Measurements from ENCODE around the gene SPATA12. TPM values are rescaled to one million over a fixed set of nuclear protein-coding genes. Genes with fewer than 3 reads are reported as not detected.

Gene SPATA12
- total and polyA plus RNA-seq, 2 of the 8 experiments (the other 6 are each of a cell fraction or from before 2014, with no cell fraction given): 0.19 to 0.97 TPM

- TF ChIP-seq CHD1 (IDR thresholded peaks at IDR 0.05; ENCODE audit: low read depth, low read length) (no peak), RXRA (IDR thresholded peaks at IDR 0.05; ENCODE audit: insufficient read depth, low read depth, low read length) (no peak), RFX5 (IDR thresholded peaks at IDR 0.05; ENCODE audit: borderline replicate concordance, low read depth, low read length) (no peak), SAP30 (IDR thresholded peaks at IDR 0.05; ENCODE audit: insufficient read depth, insufficient replicate concordance, low read length) (no peak)
- TF ChIP-seq, protein P1, sequence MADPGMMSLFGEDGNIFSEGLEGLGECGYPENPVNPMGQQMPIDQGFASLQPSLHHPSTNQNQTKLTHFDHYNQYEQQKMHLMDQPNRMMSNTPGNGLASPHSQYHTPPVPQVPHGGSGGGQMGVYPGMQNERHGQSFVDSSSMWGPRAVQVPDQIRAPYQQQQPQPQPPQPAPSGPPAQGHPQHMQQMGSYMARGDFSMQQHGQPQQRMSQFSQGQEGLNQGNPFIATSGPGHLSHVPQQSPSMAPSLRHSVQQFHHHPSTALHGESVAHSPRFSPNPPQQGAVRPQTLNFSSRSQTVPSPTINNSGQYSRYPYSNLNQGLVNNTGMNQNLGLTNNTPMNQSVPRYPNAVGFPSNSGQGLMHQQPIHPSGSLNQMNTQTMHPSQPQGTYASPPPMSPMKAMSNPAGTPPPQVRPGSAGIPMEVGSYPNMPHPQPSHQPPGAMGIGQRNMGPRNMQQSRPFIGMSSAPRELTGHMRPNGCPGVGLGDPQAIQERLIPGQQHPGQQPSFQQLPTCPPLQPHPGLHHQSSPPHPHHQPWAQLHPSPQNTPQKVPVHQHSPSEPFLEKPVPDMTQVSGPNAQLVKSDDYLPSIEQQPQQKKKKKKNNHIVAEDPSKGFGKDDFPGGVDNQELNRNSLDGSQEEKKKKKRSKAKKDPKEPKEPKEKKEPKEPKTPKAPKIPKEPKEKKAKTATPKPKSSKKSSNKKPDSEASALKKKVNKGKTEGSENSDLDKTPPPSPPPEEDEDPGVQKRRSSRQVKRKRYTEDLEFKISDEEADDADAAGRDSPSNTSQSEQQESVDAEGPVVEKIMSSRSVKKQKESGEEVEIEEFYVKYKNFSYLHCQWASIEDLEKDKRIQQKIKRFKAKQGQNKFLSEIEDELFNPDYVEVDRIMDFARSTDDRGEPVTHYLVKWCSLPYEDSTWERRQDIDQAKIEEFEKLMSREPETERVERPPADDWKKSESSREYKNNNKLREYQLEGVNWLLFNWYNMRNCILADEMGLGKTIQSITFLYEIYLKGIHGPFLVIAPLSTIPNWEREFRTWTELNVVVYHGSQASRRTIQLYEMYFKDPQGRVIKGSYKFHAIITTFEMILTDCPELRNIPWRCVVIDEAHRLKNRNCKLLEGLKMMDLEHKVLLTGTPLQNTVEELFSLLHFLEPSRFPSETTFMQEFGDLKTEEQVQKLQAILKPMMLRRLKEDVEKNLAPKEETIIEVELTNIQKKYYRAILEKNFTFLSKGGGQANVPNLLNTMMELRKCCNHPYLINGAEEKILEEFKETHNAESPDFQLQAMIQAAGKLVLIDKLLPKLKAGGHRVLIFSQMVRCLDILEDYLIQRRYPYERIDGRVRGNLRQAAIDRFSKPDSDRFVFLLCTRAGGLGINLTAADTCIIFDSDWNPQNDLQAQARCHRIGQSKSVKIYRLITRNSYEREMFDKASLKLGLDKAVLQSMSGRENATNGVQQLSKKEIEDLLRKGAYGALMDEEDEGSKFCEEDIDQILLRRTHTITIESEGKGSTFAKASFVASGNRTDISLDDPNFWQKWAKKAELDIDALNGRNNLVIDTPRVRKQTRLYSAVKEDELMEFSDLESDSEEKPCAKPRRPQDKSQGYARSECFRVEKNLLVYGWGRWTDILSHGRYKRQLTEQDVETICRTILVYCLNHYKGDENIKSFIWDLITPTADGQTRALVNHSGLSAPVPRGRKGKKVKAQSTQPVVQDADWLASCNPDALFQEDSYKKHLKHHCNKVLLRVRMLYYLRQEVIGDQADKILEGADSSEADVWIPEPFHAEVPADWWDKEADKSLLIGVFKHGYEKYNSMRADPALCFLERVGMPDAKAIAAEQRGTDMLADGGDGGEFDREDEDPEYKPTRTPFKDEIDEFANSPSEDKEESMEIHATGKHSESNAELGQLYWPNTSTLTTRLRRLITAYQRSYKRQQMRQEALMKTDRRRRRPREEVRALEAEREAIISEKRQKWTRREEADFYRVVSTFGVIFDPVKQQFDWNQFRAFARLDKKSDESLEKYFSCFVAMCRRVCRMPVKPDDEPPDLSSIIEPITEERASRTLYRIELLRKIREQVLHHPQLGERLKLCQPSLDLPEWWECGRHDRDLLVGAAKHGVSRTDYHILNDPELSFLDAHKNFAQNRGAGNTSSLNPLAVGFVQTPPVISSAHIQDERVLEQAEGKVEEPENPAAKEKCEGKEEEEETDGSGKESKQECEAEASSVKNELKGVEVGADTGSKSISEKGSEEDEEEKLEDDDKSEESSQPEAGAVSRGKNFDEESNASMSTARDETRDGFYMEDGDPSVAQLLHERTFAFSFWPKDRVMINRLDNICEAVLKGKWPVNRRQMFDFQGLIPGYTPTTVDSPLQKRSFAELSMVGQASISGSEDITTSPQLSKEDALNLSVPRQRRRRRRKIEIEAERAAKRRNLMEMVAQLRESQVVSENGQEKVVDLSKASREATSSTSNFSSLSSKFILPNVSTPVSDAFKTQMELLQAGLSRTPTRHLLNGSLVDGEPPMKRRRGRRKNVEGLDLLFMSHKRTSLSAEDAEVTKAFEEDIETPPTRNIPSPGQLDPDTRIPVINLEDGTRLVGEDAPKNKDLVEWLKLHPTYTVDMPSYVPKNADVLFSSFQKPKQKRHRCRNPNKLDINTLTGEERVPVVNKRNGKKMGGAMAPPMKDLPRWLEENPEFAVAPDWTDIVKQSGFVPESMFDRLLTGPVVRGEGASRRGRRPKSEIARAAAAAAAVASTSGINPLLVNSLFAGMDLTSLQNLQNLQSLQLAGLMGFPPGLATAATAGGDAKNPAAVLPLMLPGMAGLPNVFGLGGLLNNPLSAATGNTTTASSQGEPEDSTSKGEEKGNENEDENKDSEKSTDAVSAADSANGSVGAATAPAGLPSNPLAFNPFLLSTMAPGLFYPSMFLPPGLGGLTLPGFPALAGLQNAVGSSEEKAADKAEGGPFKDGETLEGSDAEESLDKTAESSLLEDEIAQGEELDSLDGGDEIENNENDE (IDR thresholded peaks at IDR 0.05; ENCODE audit: insufficient replicate concordance, low read length): no peak
Observed at GRCh38 chr3:57031631-57032541, 28.6 kb upstream of the SPATA12 start (continued).
